ENCODE measurements around the gene CRYGD. TPM values are rescaled to one million over a fixed set of nuclear protein-coding genes. Genes with fewer than 3 reads are reported as not detected.

The CRYGD gene
- total and polyA plus RNA-seq, 9 of the 15 experiments (the other 6 are each of a cell fraction or from before 2014, with no cell fraction given), result not detected

GRCh38 chr2:208156439-208156838 is 32.1 kb upstream of the CRYGD start:
- no peaks in the 10 kb centered on the region for H3K4me1 ChIP-seq (replicated peaks in 1 of 2; ENCODE audit: control insufficient read depth in 2 of 2, insufficient read depth in 2 of 2, low read length in 2 of 2)
- H3K9me3 ChIP-seq (replicated peaks; ENCODE audit: control insufficient read depth, insufficient read depth, low read depth, low read length), result no peaks in the 10 kb centered on the region
- ATAC-seq, result no peak
- H3K27ac ChIP-seq (ENCODE audit: extremely low read depth, low read depth, low read length), result no peak overlapping the region
- H3K27me3 ChIP-seq (ENCODE audit: control insufficient read depth in 2 of 2, insufficient read depth in 2 of 2, low read length in 2 of 2), result no peaks in the 10 kb centered on the region
- no peak for DNase-seq (ENCODE audit: extremely low read depth in 1 of 4, low spot score in 3 of 4)
- H3K36me3 ChIP-seq (ENCODE audit: control insufficient read depth, insufficient read depth, low read length), result no peaks in the 10 kb centered on the region
- no peak for TF ChIP-seq ZNF561 (CRISPR knock-in tag; conservative IDR thresholded peaks at IDR 0.05)
- TF ChIP-seq NR3C1 (CRISPR knock-in tag; IDR thresholded peaks at IDR 0.05), result no peak
- TF ChIP-seq E2F6 (IDR thresholded peaks at IDR 0.05; ENCODE audit: borderline replicate concordance in 1 of 2, extremely low read depth in 1 of 2, insufficient read depth in 1 of 2, insufficient read length in 1 of 2, low read depth in 1 of 2, low read length in 1 of 2, poor library complexity in 1 of 2, severe bottlenecking in 1 of 2), result no peak
- TF ChIP-seq FIP1L1 (IDR thresholded peaks at IDR 0.05; ENCODE audit: low read depth, low read length, poor library complexity, severe bottlenecking), result no peak
- TF ChIP-seq ID3 (CRISPR knock-in tag; IDR thresholded peaks at IDR 0.05), result no peak
- TF ChIP-seq ID3 (tag; IDR thresholded peaks at IDR 0.05), result no peak
- no peaks in the 10 kb centered on the region for H4K20me1 ChIP-seq (replicated peaks; ENCODE audit: control insufficient read depth, insufficient read depth, low read length)
- ChIA-PET POLR2A (no interaction called here), CTCF (ENCODE audit: low intra/inter-chr PET ratio) (no interaction called here)
- no peak overlapping the region for H3K4me2 ChIP-seq (ENCODE audit: insufficient read depth, low read length)
- no peaks in the 10 kb centered on the region for H3K9me1 ChIP-seq (ENCODE audit: control insufficient read depth, insufficient read depth, low read length)
- no peak overlapping the region for H3K9ac ChIP-seq (ENCODE audit: insufficient read depth in 1 of 2, low read depth in 2 of 2, low read length in 2 of 2)
- H3K79me2 ChIP-seq (ENCODE audit: control insufficient read depth, insufficient read depth, low read length), result no peaks in the 10 kb centered on the region
- in situ Hi-C loops (cut with MboI), result no loop called here
- no TSS peak for BruUV-seq (replicated peaks)
- H3K4me3 ChIP-seq, result no peak overlapping the region
- H2AFZ ChIP-seq (ENCODE audit: low read depth, low read length), result no peak overlapping the region
- 0% methylated on average over 2 of the region's 2 CpGs for WGBS (ENCODE audit: insufficient coverage, low coverage, missing lambda C conversion rate)
- intact Hi-C loops (cut with micrococcal nuclease), result no loop called here
- no peak for FAIRE-seq

Data from K562 (cell line).